ENCODE results near the gene ID1. TPM values are rescaled to one million over a fixed set of nuclear protein-coding genes. Genes with fewer than 3 reads are reported as not detected.

The ID1 gene
- total RNA-seq, 1 donor from 2014 or later: 91.5 TPM

DNA sequence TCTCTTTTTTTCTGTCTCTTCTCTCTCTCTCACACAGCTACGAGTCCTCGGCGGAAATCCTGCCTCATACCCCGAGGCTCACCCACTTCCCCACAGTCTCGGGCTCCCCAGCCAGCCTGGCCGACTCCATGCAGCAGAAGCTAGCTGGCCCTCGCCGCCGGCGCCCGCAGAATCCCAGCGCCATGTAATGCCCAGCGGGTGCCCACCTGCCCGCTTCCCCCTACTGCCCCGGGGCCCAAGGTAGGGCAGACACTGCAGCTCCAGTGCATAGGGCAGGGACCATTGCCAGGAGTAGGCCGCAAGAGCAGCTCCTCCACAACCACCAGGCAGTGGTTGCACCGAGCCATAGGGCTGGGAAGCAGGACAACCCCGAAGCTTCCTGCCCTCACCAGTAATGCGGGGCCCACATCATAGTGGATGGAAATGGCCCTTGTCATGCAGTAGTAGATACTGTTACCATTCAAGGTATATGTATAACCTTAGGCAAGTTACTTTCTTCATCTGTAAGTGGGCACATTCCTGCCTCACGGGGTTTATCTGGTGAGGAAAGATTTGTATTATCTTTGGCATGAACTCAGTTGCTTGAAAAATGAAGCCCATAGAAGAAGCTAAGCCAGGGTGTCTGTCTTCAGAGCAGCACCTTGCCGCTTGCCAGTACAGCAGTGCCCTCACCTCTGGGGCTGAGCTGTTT lies 36.9 kb upstream of the ID1 start:
- intact Hi-C loops (cut with micrococcal nuclease): no loop called here
- TF ChIP-seq, protein P1, sequence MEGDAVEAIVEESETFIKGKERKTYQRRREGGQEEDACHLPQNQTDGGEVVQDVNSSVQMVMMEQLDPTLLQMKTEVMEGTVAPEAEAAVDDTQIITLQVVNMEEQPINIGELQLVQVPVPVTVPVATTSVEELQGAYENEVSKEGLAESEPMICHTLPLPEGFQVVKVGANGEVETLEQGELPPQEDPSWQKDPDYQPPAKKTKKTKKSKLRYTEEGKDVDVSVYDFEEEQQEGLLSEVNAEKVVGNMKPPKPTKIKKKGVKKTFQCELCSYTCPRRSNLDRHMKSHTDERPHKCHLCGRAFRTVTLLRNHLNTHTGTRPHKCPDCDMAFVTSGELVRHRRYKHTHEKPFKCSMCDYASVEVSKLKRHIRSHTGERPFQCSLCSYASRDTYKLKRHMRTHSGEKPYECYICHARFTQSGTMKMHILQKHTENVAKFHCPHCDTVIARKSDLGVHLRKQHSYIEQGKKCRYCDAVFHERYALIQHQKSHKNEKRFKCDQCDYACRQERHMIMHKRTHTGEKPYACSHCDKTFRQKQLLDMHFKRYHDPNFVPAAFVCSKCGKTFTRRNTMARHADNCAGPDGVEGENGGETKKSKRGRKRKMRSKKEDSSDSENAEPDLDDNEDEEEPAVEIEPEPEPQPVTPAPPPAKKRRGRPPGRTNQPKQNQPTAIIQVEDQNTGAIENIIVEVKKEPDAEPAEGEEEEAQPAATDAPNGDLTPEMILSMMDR (IDR thresholded peaks at IDR 0.05; ENCODE audit: borderline replicate concordance): no peak
- Histone ChIP-seq H3K27me3 (ENCODE audit: low read depth) (no peaks in the 10 kb centered on the region), H3K36me3 (peaks cover 44% of the 10 kb centered on the region), H3K4me3 (no peak overlapping the region), H3K27ac (replicated peaks) (peak overlapping the region; percentile 96), H3K9me3 (replicated peaks) (no peaks in the 10 kb centered on the region), H3K4me1 (peaks cover 47% of the 10 kb centered on the region)
- no peak for DNase-seq

DNA sequence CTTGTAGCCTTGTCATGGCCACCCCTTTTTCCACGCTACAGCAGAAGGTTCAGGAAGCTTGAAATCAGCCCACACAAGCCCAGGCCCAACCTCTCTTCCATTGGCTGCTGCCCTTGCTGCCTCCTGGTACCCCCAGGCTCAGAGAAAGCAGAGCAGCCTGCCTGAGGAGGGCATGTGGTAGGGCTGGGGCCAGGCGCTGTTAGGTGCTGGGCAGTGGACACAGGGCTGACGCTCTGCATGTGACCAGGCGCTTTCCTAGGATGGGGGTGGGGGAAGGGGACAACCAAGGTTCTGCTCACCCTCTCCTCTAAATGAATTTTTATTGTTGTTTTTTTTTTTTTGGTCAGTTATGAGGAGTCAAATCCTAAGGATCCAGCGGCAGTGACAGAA lies 36.3 kb upstream of the ID1 start:
- TF ChIP-seq, protein P1 (IDR thresholded peaks at IDR 0.05; ENCODE audit: borderline replicate concordance): no peak
- H3K36me3 ChIP-seq: peaks cover 43% of the 10 kb centered on the region
- H3K4me1 ChIP-seq: peaks cover 51% of the 10 kb centered on the region
- H3K9me3 ChIP-seq (replicated peaks): no peaks in the 10 kb centered on the region
- H3K27ac ChIP-seq (replicated peaks): peak overlapping the region; percentile 96
- no peak for DNase-seq
- intact Hi-C loops (cut with micrococcal nuclease): no loop called here
- H3K4me3 ChIP-seq: no peak overlapping the region
- H3K27me3 ChIP-seq (ENCODE audit: low read depth): no peaks in the 10 kb centered on the region

DNA sequence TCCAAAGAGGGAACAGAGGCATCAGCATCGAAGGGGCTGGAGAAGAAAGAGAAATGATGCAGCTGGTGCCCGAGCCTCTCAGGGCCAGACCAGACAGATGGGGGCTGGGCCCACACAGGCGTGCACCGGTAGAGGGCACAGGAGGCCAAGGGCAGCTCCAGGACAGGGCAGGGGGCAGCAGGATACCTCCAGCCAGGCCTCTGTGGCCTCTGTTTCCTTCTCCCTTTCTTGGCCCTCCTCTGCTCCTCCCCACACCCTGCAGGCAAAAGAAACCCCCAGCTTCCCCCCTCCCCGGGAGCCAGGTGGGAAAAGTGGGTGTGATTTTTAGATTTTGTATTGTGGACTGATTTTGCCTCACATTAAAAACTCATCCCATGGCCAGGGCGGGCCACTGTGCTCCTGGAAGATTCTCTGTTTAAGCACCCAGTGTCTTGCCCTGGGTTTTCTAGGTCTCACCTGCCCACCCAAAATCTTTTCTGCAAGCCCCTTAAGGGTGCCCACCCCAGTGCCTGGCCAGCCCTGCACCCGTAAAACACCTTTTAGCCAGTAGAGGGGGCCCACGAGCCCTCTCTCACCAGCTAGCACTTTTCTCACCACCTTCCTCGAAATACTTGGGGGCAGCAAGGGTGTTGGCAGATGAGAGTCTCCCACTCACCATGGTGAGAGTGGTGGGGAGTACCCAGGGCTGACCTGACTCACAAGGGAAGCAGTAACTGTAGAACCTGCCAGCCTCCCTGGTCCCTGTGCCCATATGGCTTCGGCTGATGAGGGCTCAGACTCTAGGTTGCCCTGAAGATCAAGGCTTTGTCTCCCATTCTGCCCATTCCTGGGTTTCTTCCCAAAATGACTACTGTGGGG lies 35.7 kb upstream of the ID1 start:
- no peaks in the 10 kb centered on the region for H3K9me3 ChIP-seq (replicated peaks)
- no peak overlapping the region for H3K4me3 ChIP-seq
- peak; percentile 57 for DNase-seq
- TF ChIP-seq, protein P1 (IDR thresholded peaks at IDR 0.05; ENCODE audit: borderline replicate concordance): peak; percentile 90
- H3K27me3 ChIP-seq (ENCODE audit: low read depth): no peaks in the 10 kb centered on the region
- peaks cover 37% of the 10 kb centered on the region for H3K36me3 ChIP-seq
- intact Hi-C loops (cut with micrococcal nuclease): no loop called here
- H3K27ac ChIP-seq (replicated peaks): peak overlapping the region; percentile 96
- peaks cover 58% of the 10 kb centered on the region for H3K4me1 ChIP-seq

- Histone ChIP-seq H3K36me3 (peaks cover 33% of the 10 kb centered on the region), H3K27ac (replicated peaks) (peak overlapping the region; percentile 96), H3K27me3 (ENCODE audit: low read depth) (no peaks in the 10 kb centered on the region), H3K4me1 (peaks cover 58% of the 10 kb centered on the region), H3K9me3 (replicated peaks) (no peaks in the 10 kb centered on the region), H3K4me3 (no peak overlapping the region)
- TF ChIP-seq, protein P1 (IDR thresholded peaks at IDR 0.05; ENCODE audit: borderline replicate concordance): no peak
- intact Hi-C loops (cut with micrococcal nuclease): no loop called here
- DNase-seq: no peak
These were observed 35.0 kb upstream of the ID1 start for GRCh38 chr20:31570021-31570463.

DNA sequence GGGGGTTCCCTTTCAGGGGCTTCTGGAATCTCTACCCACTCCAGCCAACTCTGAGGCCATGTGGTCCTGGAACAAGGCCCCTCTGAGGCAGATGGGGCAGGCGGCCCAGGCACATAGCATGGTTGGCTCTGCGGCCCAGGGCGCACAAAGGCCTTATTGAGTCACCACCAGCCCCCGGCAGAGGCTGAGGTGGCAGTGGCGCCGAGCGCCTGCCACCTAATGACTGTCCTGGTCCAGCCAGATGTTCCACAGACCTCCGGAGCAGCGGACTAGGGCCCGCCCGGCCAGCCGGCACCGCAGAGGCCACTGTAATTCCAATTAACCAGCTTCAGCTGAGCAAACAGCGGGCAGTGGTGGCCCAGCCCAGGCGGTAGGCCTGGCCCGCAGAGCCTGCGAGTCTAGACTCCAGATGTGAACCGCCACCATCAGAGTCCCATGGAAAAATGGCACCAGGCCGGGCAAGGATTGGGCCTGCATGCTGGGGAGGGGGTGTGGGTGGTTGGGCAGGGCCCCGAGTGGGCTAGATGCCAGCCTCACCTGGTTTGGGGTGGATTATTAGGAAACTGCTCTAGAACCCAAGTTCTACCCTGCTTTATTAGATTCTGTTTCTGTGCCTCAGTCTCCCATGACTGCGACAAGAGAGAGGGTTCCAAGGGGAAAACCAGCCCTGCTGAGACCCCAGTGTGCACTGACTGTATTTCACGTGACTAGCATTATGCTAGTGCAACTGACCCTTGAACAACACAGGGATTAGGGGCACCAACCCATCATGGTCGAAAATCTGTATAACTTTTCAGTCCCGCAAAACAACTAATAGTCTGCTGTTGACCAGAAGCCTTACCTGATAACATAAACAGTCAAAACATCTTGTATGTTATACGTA lies 34.1 kb upstream of the ID1 start:
- H3K36me3 ChIP-seq: peaks cover 26% of the 10 kb centered on the region

More for the DNA sequence above, 34.1 kb upstream of the ID1 start:
- no peaks in the 10 kb centered on the region for H3K27me3 ChIP-seq (ENCODE audit: low read depth)
- peaks cover 58% of the 10 kb centered on the region for H3K4me1 ChIP-seq
- TF ChIP-seq, protein P1 (IDR thresholded peaks at IDR 0.05; ENCODE audit: borderline replicate concordance): no peak
- DNase-seq: no peak
- intact Hi-C loops (cut with micrococcal nuclease): no loop called here
- peak overlapping the region; percentile 96 for H3K27ac ChIP-seq (replicated peaks)
- no peaks in the 10 kb centered on the region for H3K9me3 ChIP-seq (replicated peaks)
- H3K4me3 ChIP-seq: no peak overlapping the region

Data from left ventricle myocardium inferior (tissue), 1 donor.